Glomerular visceral epithelial cell (primary cell): ENCODE results near the gene POMGNT2.

Experiments
- DNase-seq: peaks from one replicate; pipeline ENCODE4 v3.0.0-alpha.2; 2016; ENCODE audit errors: extremely low spot score

Gene POMGNT2

GRCh38 chr3:43105596-43106292 lies at the start of gene POMGNT2:
TSS of gene POMGNT2 (minus strand) at chr3:43106079. CDS start at chr3:43081431, 24,648 bp downstream.
- peak; percentile 89 for DNase-seq

GRCh38 chr3:43154980-43155379 lies 49.1 kb upstream of the POMGNT2 start:
- DNase-seq: no peak

GRCh38 chr3:43153216-43154083 lies 47.6 kb upstream of the POMGNT2 start:
- no peak for DNase-seq

- no peak for DNase-seq
Observed at GRCh38 chr3:43152649-43153048, 46.8 kb upstream of the POMGNT2 start.

GRCh38 chr3:43148033-43148432 lies 42.2 kb upstream of the POMGNT2 start:
- no peak for DNase-seq

- DNase-seq: no peak
Observed at GRCh38 chr3:43146599-43146998, 40.7 kb upstream of the POMGNT2 start.

- no peak for DNase-seq
Observed at GRCh38 chr3:43144761-43145490, 39.0 kb upstream of the POMGNT2 start.

GRCh38 chr3:43142472-43142871 lies 36.6 kb upstream of the POMGNT2 start:
- no peak for DNase-seq

- no peak for DNase-seq
Observed at GRCh38 chr3:43138488-43139231, 32.8 kb upstream of the POMGNT2 start.

- no peak for DNase-seq
Observed at GRCh38 chr3:43132870-43133636, 27.2 kb upstream of the POMGNT2 start.

- DNase-seq: no peak
Observed at GRCh38 chr3:43132193-43132592, 26.3 kb upstream of the POMGNT2 start.

GRCh38 chr3:43128464-43128863 lies 22.6 kb upstream of the POMGNT2 start:
- no peak for DNase-seq

GRCh38 chr3:43126536-43126935 lies 20.7 kb upstream of the POMGNT2 start:
- no peak for DNase-seq

- DNase-seq: no peak
Observed at GRCh38 chr3:43123895-43124294, 18.0 kb upstream of the POMGNT2 start.

- no peak for DNase-seq
Observed at GRCh38 chr3:43120937-43121336, 15.1 kb upstream of the POMGNT2 start.

GRCh38 chr3:43117257-43117656 lies 11.4 kb upstream of the POMGNT2 start:
- DNase-seq: no peak

- no peak for DNase-seq
Observed at GRCh38 chr3:43113671-43114070, 7.8 kb upstream of the POMGNT2 start.

GRCh38 chr3:43106293-43106628 lies 382 bp upstream of the POMGNT2 start:
- DNase-seq: no peak

GRCh38 chr3:43104660-43105595 lies 951 bp downstream of the POMGNT2 start:
- DNase-seq: no peak

GRCh38 chr3:43104039-43104438 lies 1.8 kb downstream of the POMGNT2 start:
- no peak for DNase-seq
